ENCODE measurements around the gene NID1.
A peak's percentile ranks its signal among the peaks of the same experiment; 100 is the strongest.
"Not testable (repeated sequence)": the region's sequence is repeated elsewhere in the genome, so short reads cannot be mapped to it uniquely, and the experiment has no call there.

Gene NID1

GRCh38 chr1:235995511-235995910 lies 69.4 kb downstream of the NID1 start:
- DNase-seq: no peak

GRCh38 chr1:235993652-235994051 lies 71.2 kb downstream of the NID1 start:
- DNase-seq: no peak

- DNase-seq: no peak
Measured at GRCh38 chr1:235992868-235993267, 72.0 kb downstream of the NID1 start.

GRCh38 chr1:235992346-235992745 lies 72.5 kb downstream of the NID1 start:
- no peak for DNase-seq

DNA sequence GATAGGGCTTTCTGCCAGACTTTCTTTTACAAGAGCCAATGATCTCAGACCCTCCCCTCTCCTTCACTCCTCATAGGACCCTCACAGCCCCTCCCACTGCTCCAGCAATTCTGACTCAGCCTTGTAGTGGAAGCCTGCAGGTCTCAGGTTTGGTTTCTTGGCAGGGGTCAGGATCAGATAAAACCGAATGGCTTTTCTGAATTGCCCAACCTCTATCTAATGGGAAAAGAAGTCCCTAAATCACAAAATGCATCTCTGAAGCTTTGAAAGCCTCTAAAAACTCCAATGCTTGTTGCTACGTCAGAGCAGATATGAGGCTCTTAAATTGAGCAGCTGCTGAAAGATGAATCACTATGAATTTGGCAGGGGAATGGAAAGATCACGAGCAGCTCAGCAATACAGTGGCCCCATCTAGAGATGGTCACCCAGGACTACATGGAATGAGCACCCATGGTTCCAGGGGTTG lies 74.5 kb downstream of the NID1 start:
- DNase-seq: no peak

DNA sequence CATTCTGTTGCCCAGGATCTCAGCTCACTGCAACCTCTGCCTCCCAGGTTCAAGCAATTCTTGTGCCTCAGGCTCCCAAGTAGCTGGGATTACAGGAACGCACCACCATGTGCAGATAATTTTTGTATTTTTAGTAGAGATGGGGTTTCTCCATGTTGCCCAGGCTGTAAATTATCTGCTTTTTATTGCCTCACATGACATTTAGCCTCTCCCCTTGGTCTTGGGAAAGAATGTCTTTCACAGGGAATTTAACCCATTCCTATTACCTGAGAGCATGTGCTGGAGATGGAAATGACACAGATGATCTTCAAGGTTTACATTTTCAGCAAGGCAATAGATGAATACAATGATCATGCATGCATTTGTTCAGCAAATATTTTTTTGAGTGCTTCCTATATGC lies 75.8 kb downstream of the NID1 start:
- DNase-seq: no peak

DNA sequence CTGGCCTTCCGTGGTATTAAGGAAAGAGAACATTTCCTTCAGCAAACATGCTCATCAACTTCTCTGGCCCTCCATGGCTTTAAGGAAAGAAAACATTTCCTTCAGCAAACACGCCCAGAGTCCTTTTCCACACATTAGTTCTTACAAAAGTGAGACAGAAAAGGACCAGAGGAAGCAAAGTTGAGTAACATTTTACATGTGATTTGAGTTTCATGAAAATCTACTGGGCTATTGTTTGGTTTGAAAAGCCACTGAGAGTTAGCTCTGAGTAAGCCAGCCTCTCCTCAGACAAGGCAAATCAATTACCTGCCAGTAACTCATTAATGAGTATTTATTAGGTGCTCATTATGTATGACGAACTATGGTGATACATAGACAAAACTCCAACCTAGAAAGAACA lies 78.0 kb downstream of the NID1 start:
- no peak for DNase-seq

DNA sequence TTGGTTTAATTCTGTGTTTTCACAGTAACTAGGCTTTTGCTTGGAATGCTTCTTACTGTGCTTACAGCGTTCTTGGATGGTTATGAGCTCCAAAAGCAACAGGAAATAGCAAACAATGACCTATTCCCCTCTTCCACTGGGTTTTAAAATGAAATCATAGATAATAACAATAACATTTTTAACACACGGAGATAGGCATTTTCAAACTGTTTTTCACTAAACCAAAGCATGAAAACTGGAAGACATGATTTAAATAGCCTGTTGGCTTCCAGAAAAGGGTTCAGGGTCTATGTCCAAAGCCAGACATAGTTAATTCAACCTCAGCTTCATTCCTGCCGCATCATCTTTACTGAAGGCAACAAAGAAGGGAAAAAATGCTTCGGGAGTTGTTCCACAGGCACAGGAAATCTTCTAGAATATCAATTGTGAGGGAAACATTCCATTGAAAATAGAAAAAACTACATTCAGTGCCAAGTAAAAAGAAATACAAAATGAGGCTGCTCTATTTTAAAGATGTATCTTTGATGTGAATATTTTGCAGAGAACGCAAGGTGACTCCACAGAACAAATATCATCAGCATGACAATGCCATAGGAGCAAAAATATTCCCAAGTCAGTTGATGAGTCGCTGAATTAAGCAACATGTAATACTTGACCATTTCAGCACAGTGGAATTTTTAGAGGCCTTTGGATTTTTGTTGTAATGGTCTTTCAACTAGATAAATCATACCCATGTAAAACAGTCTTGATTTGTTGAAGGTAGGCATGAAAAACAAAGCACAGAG lies 80.7 kb downstream of the NID1 start:
- no peak for DNase-seq

GRCh38 chr1:235980976-235981375 lies 83.9 kb downstream of the NID1 start:
- no peak for DNase-seq

GRCh38 chr1:235979716-235980333 lies 85.1 kb downstream of the NID1 start:
- DNase-seq: no peak

DNA sequence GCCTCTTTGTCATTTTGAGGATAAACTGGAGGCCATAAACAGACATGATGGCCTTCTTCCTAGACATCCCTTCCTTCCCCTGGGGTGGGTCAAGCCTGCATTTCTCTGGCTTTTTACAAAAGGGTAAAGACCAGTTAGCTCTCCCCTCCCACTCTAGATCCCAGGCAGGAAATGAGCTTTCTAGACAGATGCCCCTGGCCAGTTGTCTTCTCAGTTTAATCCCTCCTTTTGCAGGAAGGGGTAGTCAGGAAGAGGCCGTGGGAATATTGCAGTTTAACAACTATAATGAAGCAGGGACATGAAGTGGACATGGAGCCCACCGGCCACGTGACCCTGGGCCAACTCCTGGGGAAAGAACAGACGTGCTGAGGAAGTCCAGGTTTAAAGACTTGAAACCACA lies 85.7 kb downstream of the NID1 start:
- no peak for DNase-seq

- no peak for DNase-seq
Measured at GRCh38 chr1:235976490-235976889, 88.4 kb downstream of the NID1 start.

GRCh38 chr1:235974616-235975015 lies 90.3 kb downstream of the NID1 start:
- no peak for DNase-seq

GRCh38 chr1:235972691-235973090 lies 92.2 kb downstream of the NID1 start:
- DNase-seq: not testable (repeated sequence)

DNA sequence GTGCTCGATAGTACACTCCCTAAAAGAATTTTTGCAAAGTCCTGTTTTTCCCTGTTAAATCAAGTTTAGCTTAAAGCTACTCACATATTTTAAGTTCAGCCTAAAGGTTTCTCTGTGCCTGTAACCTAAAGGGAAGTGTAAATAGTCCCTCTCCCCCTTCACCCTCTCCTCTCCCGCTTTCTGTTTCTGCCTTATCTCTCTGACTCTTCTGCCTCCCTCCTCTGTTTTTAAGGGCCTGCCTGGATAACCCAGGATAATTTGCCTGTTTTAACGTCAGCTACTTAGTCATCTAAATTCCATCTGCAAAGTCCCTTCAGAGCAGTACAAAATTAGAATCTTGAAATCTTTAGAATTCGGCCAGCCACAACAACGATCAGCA lies 92.6 kb downstream of the NID1 start:
- no peak for DNase-seq

DNA sequence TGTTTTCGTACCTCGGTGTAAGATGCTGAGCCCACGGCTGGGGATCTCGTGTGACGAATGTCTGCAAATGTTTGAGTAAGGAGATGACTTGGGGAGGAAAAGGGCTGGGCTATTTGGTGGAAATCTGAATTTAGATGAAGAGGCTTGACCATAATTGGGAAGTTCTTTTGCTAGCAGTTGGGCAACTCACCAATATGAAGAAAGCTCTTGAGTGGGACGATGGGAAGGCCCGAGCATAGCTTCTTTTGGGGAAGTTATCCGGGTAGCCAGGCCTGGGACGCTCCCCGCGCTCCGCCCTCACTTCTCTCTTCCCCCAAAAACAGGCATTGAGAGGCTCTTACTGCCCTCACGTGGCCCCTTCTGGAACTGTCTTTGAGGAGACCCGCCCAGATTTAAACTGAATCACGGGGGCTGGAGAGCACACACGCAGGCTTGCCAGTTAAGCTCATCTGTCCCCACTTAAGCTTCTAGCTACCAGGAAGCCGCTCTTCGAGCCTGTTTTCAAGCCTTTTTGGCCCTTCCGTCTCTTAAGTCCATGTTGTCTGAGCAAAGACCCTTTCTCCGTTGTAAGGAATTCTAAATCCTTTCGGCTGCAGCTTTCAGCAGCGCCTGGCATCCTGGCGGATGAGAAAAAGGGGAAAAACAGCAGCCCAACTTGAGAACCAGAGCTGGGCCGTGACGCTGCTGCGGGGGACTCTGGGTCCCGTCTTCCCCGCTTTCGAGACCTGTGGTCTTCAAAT lies 93.1 kb downstream of the NID1 start:
- DNase-seq: peak; percentile 92

DNA sequence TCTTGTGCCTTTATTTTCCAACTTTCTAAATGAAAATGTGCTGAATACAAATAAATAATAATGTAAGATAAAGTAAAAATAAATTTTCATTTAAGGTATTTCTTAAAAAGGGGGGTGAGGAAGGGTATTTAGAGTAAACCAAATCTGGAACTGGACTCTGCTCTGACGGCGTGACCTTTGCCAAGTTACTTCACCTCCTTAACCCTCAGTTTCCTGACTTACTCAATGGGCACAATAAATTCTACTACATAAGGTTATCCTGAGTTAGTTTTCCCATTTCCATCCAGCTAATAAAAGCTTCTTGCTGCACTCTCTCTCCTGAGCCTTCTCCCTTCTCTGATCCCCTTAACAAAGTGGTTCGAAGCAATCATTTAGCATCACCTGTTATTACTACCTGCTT lies 93.9 kb downstream of the NID1 start:
- DNase-seq: no peak

GRCh38 chr1:235968831-235969230 lies 96.1 kb downstream of the NID1 start:
- DNase-seq: no peak

- not testable (repeated sequence) for DNase-seq
Measured at GRCh38 chr1:235966134-235966533, 98.8 kb downstream of the NID1 start.

DNA sequence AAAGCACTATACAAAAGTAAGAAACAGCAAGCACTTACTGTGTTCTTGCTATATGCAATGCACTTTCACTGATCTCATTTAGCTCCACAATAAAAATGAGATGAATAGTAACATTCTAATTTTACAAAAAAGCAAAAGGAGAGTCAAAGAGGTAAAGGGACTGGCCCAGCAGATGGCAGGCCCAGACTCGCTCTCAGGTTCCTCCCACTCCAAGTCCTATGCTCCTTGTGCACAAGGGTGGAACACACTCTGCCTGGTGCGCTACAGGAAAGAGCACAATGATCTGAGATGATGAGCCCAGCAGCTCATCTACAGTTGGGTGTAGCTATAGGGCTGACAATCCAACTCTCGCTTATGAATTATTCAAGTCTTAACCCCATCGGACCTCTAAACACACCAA lies 104.1 kb downstream of the NID1 start:
- no peak for DNase-seq

DNA sequence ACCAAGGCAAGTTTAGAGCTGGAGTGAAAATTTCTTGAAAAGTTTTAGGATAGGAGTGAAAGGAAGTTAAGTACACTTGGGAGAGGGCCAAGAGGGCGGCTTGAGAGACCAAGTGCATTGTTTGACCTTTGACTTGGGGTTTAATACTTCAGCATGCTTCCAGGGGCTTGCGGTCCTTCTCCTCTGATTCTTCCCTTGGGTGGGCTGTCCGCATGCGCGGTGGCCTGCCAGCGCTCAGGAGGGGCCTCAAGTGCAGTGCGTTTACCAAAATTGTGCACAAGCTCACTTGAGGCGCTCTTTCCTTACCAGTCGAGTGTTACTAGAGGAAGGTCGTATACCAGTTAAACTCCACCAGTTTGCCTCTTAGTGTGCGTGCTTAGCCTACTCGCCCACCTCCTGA lies 106.9 kb downstream of the NID1 start:
- DNase-seq: no peak

DNA sequence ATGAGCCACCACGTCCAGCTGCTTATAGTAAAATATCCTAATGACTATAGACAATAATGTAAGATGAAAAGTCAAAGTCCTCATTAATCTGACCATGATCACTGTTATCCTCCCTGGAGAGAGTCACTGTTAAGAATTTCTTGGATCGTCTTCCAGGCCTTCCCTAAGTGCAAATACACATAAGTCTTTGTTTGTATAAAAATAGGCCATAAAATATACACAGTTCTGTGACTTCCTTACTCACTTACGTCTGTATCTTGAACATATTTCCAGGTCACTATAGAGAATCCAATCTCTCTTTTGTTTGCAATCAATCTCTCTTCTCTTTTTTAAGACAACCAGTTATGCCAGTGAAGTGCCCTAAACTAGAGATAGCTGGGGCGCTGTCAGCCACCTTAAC lies 109.1 kb downstream of the NID1 start:
- DNase-seq: no peak

DNA sequence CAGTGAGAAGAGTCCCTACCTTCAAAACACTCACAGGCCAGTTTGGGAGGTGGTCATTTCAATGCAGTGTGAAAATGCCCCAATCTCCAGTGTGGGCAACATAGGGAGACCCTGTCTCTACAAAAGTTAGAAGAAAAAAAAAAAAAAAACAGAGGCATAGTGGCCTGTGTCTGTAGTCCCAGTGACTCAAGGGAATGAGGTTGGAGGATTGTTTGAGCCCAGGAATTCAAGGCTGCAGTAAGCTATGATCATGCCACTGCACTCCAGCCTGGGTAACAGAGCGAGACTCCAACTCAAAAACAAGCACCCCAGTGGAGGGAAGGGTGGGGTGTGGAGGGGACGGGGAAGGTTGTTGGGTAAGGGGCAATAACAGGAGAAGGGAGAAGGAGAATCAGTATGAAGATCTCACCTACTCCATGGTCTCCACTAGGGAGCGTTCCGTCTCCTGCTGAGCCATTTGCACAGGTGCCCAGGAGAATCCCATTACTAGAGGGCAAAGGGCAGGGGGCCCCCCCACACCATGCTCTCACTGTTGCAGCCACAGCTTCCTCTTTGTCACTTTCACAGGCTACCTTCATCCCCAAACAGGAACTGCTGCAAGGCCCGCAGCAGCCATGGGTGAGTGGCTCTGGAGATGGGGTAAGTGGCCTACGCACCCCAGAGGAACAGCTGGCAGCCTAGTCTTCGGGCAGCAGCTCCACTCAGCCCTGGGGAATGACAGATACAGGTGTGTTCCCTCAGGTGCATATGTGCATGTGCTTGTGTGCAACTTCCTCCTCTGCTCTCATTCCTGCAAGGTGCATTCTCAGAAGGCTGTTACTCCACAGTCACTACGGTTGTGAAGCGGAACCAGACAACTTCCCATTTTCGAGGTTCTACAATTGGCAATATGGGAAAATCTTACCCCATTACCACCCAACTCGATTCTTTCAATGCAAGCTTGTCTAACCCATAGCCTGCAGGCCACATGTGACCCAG lies 110.3 kb downstream of the NID1 start:
- DNase-seq: peak; percentile 59

All from CD4-positive, alpha-beta T cell treated with Interleukin-17A for 1 hour (primary cell).